Testis (tissue), 3 donors: ENCODE results near the gene ECHS1. TPM values are rescaled to one million over a fixed set of nuclear protein-coding genes. Genes with fewer than 3 reads are reported as not detected.

Source experiments
- DNase-seq: peaks from one replicate; pipeline ENCODE4 v3.0.0-alpha.2; 2019
- H3K27ac ChIP-seq, 2 donors: fragments of 200-600 bp; sonication (generic); one replicate each; pipeline ENCODE4 v1.5.1; 2019
- H3K27me3 ChIP-seq: fragments of 200-600 bp; sonication (generic); one replicate; pipeline ENCODE4 v1.5.1; 2019
- H3K36me3 ChIP-seq: fragments of 200-600 bp; sonication (generic); one replicate; pipeline ENCODE4 v1.5.1; 2017; ENCODE audit warnings: low read depth; ENCODE audit errors: missing control alignments
- H3K4me1 ChIP-seq: fragments of 200-600 bp; sonication (generic); one replicate; pipeline ENCODE4 v1.5.1; 2019
- H3K4me3 ChIP-seq, 2 donors: fragments of 200-600 bp; sonication (generic); one replicate each; pipeline ENCODE4 v1.5.1; 2017 to 2019
- H3K9me3 ChIP-seq: fragments of 200-600 bp; sonication (generic); one replicate; pipeline ENCODE4 v1.5.1; 2017
- POLR2A ChIP-seq: fragments of 450-650 bp; IDR thresholded peaks from one replicate; pipeline ENCODE4 v1.6.1; 2017; ENCODE audit warnings: antibody characterized with exemption, mild to moderate bottlenecking, moderate library complexity
- WGBS, 2 donors: methylation state at CpG; one replicate each; pipeline ENCODE4 v1.1.5; 2018; 5-methylcytosine and 5-hydroxymethylcytosine counted together
- intact Hi-C: fragments of 100-400 bp; cut with DNase I; formaldehyde crosslinking; loops from one replicate; pipeline ENCODE4 v1.15.1; 2023; ENCODE audit warnings: low total_unique reads
- polyA plus RNA-seq: library from polyadenylated mRNA; stranded (reverse); fragments of 350-450 nt; fragmentation: Illumina TruSeq; extraction: RNeasy Lipid Tissue Mini Kit (QIAGEN cat#74804); gene quantifications from one replicate; pipeline ENCODE4 v1.2.3, GENCODE V29; 2014; ENCODE audit warnings: low read depth, low replicate concordance; ENCODE audit not compliant: insufficient read depth
- total RNA-seq, 2 donors: library from RNA; depleted of rRNA; stranded (reverse); fragments of >200 nt; gene quantifications; one replicate each; pipeline ENCODE4 v1.2.3, GENCODE V29; 2016
- TF ChIP-seq, protein P1 (sequence below), 3 experiments: fragments of 450-650 bp in 2 of 3; fragments of 200-600 bp in 1 of 3; sonication (generic) in 1 of 3; IDR thresholded peaks; one replicate each; pipeline ENCODE4 v1.5.1; 2016 to 2019; ENCODE audit warnings: antibody characterized with exemption in 3 of 3, mild to moderate bottlenecking in 2 of 3, moderate library complexity in 1 of 3

Gene ECHS1
- total and polyA plus RNA-seq, 3 donors from 2014 or later: 104 to 118 (median 118) TPM

DNA sequence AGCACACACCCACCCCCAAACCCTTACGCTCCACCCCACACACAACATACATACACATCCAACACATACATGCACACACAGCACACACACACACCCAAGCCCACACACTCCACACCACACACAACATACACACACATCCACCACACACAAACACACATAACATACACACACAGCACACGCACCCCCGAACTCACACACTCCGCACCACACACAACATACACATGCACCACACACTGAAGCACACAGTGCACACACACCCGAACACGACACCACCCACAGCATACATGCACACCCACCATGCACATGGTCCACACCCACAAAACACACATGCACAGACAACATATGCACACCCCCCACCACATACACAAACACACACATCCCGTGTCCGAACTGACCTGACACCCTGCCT, 24.0 kb downstream of the ECHS1 start:
- Histone ChIP-seq H3K36me3 (no peaks in the 10 kb centered on the region), H3K4me1 (no peaks in the 10 kb centered on the region), H3K9me3 (no peaks in the 10 kb centered on the region), H3K27me3 (no peaks in the 10 kb centered on the region), H3K27ac (no peak overlapping the region), H3K4me3 (no peak overlapping the region)
- 86 to 93% methylated on average over 8 of the region's 8 CpGs for WGBS, 2 donors
- intact Hi-C loops: no loop called here
- no peak for TF ChIP-seq POLR2A
- TF ChIP-seq, protein P1, sequence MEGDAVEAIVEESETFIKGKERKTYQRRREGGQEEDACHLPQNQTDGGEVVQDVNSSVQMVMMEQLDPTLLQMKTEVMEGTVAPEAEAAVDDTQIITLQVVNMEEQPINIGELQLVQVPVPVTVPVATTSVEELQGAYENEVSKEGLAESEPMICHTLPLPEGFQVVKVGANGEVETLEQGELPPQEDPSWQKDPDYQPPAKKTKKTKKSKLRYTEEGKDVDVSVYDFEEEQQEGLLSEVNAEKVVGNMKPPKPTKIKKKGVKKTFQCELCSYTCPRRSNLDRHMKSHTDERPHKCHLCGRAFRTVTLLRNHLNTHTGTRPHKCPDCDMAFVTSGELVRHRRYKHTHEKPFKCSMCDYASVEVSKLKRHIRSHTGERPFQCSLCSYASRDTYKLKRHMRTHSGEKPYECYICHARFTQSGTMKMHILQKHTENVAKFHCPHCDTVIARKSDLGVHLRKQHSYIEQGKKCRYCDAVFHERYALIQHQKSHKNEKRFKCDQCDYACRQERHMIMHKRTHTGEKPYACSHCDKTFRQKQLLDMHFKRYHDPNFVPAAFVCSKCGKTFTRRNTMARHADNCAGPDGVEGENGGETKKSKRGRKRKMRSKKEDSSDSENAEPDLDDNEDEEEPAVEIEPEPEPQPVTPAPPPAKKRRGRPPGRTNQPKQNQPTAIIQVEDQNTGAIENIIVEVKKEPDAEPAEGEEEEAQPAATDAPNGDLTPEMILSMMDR (IDR thresholded peaks at IDR 0.05): no peak
- DNase-seq: no peak

DNA sequence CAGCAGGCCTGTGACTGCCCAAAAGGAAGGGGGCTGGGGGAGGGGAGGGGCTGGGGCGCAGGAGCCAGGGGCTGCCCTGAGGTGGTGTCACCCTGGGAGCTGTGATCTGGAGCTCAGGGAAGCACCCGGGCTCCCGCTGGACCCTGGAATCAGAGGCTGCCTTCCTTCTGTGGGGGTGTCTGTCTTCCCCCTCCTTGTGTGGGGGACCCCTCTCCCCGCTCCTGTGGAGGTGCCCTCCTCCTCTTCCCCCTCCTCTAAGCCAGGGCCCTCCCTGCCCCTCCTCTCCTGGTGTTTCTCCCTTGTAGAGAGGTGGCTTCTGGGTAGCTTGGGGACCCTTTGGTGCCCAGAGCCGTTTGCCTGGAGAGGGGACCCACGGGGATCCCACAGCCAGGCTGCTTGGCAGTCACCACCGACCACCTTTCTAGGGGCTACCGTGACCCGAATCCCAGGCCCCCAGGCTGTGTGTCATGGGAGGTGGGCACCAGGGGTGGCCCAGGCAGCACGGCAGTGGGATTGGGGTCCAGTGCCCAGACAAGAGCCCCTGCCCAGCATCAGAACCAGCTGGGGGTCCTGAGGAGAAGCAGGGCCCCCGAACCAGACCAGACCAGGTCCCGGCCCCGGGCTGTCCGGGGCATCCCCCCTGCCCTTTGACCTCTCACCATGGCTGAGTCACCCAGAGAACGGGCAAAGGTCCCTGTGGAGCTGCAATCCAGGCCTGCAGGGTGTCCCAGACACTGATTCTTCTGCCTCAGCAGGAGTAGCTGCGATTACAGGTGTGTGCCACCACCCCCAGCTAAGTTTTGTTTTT, 25.2 kb downstream of the ECHS1 start:
- TF ChIP-seq, protein P1 (IDR thresholded peaks at IDR 0.05): no peak
- no peak for TF ChIP-seq POLR2A
- Histone ChIP-seq H3K36me3 (no peaks in the 10 kb centered on the region), H3K4me3 (no peak overlapping the region), H3K27ac (no peak overlapping the region), H3K9me3 (no peaks in the 10 kb centered on the region), H3K4me1 (no peaks in the 10 kb centered on the region), H3K27me3 (no peaks in the 10 kb centered on the region)
- no peak for DNase-seq
- intact Hi-C loops: no loop called here
- WGBS, 2 donors: 63 to 73% methylated on average over 9 to 16 of the region's 16 CpGs

DNA sequence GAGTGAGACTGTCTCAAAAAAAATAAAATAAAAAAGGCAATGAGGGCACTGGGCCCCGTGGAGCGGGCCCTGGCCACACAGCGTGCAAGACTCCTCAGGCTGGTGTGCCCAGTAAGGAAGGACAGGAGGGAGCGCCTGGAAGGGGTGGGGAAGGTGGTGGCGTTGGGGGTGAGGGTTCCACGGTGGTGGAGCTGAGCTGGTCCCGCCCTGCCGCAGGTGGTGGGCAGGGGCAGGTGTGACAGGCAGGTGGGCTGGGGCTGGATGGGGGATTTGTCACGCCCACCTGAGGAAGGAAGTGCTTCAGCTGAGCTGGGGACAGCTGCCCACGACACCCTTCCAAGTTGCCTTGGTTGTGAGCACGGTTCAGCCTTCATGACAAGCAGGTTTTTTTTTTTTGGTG, 26.7 kb downstream of the ECHS1 start:
- Histone ChIP-seq H3K36me3 (no peaks in the 10 kb centered on the region), H3K4me1 (no peaks in the 10 kb centered on the region), H3K27me3 (no peaks in the 10 kb centered on the region), H3K27ac (no peak overlapping the region), H3K9me3 (no peaks in the 10 kb centered on the region), H3K4me3 (no peak overlapping the region)
- intact Hi-C loops: no loop called here
- no peak for DNase-seq
- 62 to 73% methylated on average over 11 of the region's 11 CpGs for WGBS, 2 donors
- TF ChIP-seq, protein P1 (IDR thresholded peaks at IDR 0.05): no peak
- TF ChIP-seq POLR2A: no peak

DNA sequence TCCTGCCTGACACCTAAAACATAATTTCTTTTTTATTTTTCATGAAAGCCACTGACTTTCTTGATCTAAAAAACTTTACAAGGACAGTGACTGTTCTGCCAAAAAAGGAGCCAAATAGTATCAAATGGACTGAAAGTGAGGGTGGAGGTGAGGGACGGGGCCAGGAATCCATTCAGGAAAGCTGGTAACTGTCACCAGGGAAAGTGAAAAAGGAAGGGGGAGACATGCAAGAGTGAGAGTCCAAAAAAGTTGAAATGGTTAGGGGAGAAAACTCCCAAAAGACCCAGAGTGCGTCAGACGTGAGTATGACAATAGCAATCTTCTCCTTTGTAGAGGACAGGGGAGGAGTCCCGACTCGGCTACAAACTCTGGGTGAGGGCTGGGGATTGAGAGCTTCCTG, 28.9 kb downstream of the ECHS1 start:
- no peak for DNase-seq
- no peak overlapping the region for H3K4me3 ChIP-seq
- TF ChIP-seq, protein P1 (IDR thresholded peaks at IDR 0.05): no peak
- no peak for TF ChIP-seq POLR2A
- no peaks in the 10 kb centered on the region for H3K9me3 ChIP-seq
- H3K27me3 ChIP-seq: no peaks in the 10 kb centered on the region
- H3K36me3 ChIP-seq: no peaks in the 10 kb centered on the region
- H3K4me1 ChIP-seq: no peaks in the 10 kb centered on the region
- intact Hi-C loops: no loop called here
- WGBS, 2 donors: 75 to 76% methylated on average over 5 of the region's 5 CpGs
- no peak overlapping the region for H3K27ac ChIP-seq

DNA sequence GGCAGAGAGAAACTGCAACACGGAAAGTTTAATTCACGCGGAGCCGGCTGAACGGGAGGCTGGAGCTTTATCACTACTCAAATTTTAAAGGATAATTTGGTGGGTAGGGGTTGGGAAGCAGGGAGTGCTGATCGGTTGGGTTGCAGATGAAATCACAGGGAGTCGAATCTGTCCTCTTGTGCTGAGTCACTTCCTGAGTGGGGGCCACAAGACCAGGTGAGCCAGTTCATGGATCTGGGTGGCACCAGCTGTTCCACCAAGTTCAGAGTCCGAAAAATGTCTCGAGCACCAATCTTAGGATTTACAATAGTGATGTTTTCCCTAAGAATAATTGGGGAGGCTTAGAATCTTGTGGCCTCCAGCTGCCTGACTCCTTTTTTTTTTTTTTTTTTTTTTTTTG, 29.6 kb downstream of the ECHS1 start:
- no peak for DNase-seq
- H3K27ac ChIP-seq: no peak overlapping the region
- WGBS, 2 donors: 52 to 61% methylated on average over 9 of the region's 9 CpGs
- H3K36me3 ChIP-seq: no peaks in the 10 kb centered on the region
- H3K4me1 ChIP-seq: no peaks in the 10 kb centered on the region
- TF ChIP-seq, protein P1 (IDR thresholded peaks at IDR 0.05): no peak
- no peak for TF ChIP-seq POLR2A
- no peak overlapping the region for H3K4me3 ChIP-seq
- H3K9me3 ChIP-seq: no peaks in the 10 kb centered on the region
- intact Hi-C loops: no loop called here
- no peaks in the 10 kb centered on the region for H3K27me3 ChIP-seq
